ENCODE measurements around the gene NHSL2.

Gene NHSL2

GRCh38 chrX:72182924-72183323 is 272.3 kb downstream of the NHSL2 start:
- no peak for TF ChIP-seq CTCF (IDR thresholded peaks at IDR 0.05; ENCODE audit: control insufficient read depth, insufficient read depth, low read depth, low read length, missing control alignments)
- H3K4me3 ChIP-seq (ENCODE audit: control insufficient read depth, low read depth, low read length), result no peak overlapping the region
- DNase-seq (ENCODE audit: low read depth), result no peak

- DNase-seq (ENCODE audit: low read depth), result peak; percentile 29
- no peak overlapping the region for H3K4me3 ChIP-seq (ENCODE audit: control insufficient read depth, low read depth, low read length)
- TF ChIP-seq CTCF (IDR thresholded peaks at IDR 0.05; ENCODE audit: control insufficient read depth, insufficient read depth, low read depth, low read length, missing control alignments), result no peak
Measured at GRCh38 chrX:72201836-72202536, 291.3 kb downstream of the NHSL2 start.

Measured in AG09309 (cell line).